ENCODE results near the gene CSNK1A1.
"Not testable (repeated sequence)": the region's sequence is repeated elsewhere in the genome, so short reads cannot be mapped to it uniquely, and the experiment has no call there.

CSNK1A1 gene

GRCh38 chr5:149551227-149552037 is at the start of gene CSNK1A1:
TSS of gene CSNK1A1 (minus strand) at chr5:149551439. CDS start at chr5:149550964, 475 bp downstream.
- peak; percentile 97 for DNase-seq

- DNase-seq: no peak
Measured at GRCh38 chr5:149600932-149601331, 49.7 kb upstream of the CSNK1A1 start.

GRCh38 chr5:149599375-149599774 is 48.1 kb upstream of the CSNK1A1 start:
- DNase-seq: no peak

GRCh38 chr5:149598966-149599365 is 47.7 kb upstream of the CSNK1A1 start:
- DNase-seq: no peak

GRCh38 chr5:149598234-149598633 is 47.0 kb upstream of the CSNK1A1 start:
- DNase-seq: not testable (repeated sequence)

GRCh38 chr5:149597618-149598017 is 46.4 kb upstream of the CSNK1A1 start:
- no peak for DNase-seq

- no peak for DNase-seq
Measured at GRCh38 chr5:149596712-149597111, 45.5 kb upstream of the CSNK1A1 start.

GRCh38 chr5:149595105-149595504 is 43.9 kb upstream of the CSNK1A1 start:
- DNase-seq: not testable (repeated sequence)

GRCh38 chr5:149594206-149594895 is 43.1 kb upstream of the CSNK1A1 start:
- DNase-seq: no peak

GRCh38 chr5:149593370-149593769 is 42.1 kb upstream of the CSNK1A1 start:
- DNase-seq: no peak

- no peak for DNase-seq
Measured at GRCh38 chr5:149588936-149589335, 37.7 kb upstream of the CSNK1A1 start.

- no peak for DNase-seq
Measured at GRCh38 chr5:149586708-149587318, 35.6 kb upstream of the CSNK1A1 start.

GRCh38 chr5:149585910-149586309 is 34.7 kb upstream of the CSNK1A1 start:
- DNase-seq: no peak

- DNase-seq: no peak
Measured at GRCh38 chr5:149584121-149584520, 32.9 kb upstream of the CSNK1A1 start.

GRCh38 chr5:149583394-149583793 is 32.2 kb upstream of the CSNK1A1 start:
- no peak for DNase-seq

GRCh38 chr5:149581931-149582768 is 30.9 kb upstream of the CSNK1A1 start:
- DNase-seq: no peak

GRCh38 chr5:149581192-149581861 is 30.1 kb upstream of the CSNK1A1 start, which contains the start of gene ARHGEF37:
TSS of gene ARHGEF37 (plus strand) at chr5:149581498. CDS start at chr5:149597770, 16,272 bp downstream.
- DNase-seq: peak; percentile 4

- no peak for DNase-seq
Measured at GRCh38 chr5:149580808-149581191, 29.6 kb upstream of the CSNK1A1 start.

- no peak for DNase-seq
Measured at GRCh38 chr5:149578896-149579295, 27.7 kb upstream of the CSNK1A1 start.

GRCh38 chr5:149576021-149576420 is 24.8 kb upstream of the CSNK1A1 start:
- peak; percentile 3 for DNase-seq

GRCh38 chr5:149575131-149575530 is 23.9 kb upstream of the CSNK1A1 start:
- DNase-seq: no peak

GRCh38 chr5:149572576-149573231 is 21.5 kb upstream of the CSNK1A1 start:
- DNase-seq: no peak

Measured in CD4-positive, alpha-beta T cell treated with Interleukin-4 for 4 hours (primary cell).